Fibroblast of the aortic adventitia (primary cell): Measurements from ENCODE around the gene NEIL1. TPM values are rescaled to one million over a fixed set of nuclear protein-coding genes. Genes with fewer than 3 reads are reported as not detected.
"Not testable (repeated sequence)": the region's sequence is repeated elsewhere in the genome, so short reads cannot be mapped to it uniquely, and the experiment has no call there.

Source experiments
- DNase-seq: peaks from one replicate; pipeline ENCODE4 v3.0.0-alpha.2; 2010; ENCODE audit warnings: low read depth
- H3K4me3 ChIP-seq: 2 replicates; pipeline ENCODE4 v1.5.1; 2011; ENCODE audit warnings: low read depth, mild to moderate bottlenecking, control low read depth, low read length, moderate library complexity
- total RNA-seq: library from RNA; depleted of rRNA; stranded (reverse); fragments of >200 nt; gene quantifications from 2 replicates; pipeline ENCODE4 v1.2.3, GENCODE V29; 2012; ENCODE audit warnings: low replicate concordance
- TF ChIP-seq, protein P1 (sequence below): IDR thresholded peaks from 2 replicates; pipeline ENCODE4 v1.5.1; 2011; ENCODE audit warnings: mild to moderate bottlenecking, low read length, control low read depth, inconsistent platforms; ENCODE audit not compliant: insufficient read depth

Gene NEIL1
- total RNA-seq, 1 donor, result 3.5 TPM

- TF ChIP-seq, protein P1, sequence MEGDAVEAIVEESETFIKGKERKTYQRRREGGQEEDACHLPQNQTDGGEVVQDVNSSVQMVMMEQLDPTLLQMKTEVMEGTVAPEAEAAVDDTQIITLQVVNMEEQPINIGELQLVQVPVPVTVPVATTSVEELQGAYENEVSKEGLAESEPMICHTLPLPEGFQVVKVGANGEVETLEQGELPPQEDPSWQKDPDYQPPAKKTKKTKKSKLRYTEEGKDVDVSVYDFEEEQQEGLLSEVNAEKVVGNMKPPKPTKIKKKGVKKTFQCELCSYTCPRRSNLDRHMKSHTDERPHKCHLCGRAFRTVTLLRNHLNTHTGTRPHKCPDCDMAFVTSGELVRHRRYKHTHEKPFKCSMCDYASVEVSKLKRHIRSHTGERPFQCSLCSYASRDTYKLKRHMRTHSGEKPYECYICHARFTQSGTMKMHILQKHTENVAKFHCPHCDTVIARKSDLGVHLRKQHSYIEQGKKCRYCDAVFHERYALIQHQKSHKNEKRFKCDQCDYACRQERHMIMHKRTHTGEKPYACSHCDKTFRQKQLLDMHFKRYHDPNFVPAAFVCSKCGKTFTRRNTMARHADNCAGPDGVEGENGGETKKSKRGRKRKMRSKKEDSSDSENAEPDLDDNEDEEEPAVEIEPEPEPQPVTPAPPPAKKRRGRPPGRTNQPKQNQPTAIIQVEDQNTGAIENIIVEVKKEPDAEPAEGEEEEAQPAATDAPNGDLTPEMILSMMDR, result no peak
- no peak overlapping the region for H3K4me3 ChIP-seq
- DNase-seq, result peak; percentile 5
Measured at GRCh38 chr15:75309711-75310110, 37.1 kb upstream of the NEIL1 start.

GRCh38 chr15:75312548-75312947 lies 34.3 kb upstream of the NEIL1 start:
- not testable (repeated sequence) for H3K4me3 ChIP-seq
- DNase-seq, result peak; percentile 73

DNA sequence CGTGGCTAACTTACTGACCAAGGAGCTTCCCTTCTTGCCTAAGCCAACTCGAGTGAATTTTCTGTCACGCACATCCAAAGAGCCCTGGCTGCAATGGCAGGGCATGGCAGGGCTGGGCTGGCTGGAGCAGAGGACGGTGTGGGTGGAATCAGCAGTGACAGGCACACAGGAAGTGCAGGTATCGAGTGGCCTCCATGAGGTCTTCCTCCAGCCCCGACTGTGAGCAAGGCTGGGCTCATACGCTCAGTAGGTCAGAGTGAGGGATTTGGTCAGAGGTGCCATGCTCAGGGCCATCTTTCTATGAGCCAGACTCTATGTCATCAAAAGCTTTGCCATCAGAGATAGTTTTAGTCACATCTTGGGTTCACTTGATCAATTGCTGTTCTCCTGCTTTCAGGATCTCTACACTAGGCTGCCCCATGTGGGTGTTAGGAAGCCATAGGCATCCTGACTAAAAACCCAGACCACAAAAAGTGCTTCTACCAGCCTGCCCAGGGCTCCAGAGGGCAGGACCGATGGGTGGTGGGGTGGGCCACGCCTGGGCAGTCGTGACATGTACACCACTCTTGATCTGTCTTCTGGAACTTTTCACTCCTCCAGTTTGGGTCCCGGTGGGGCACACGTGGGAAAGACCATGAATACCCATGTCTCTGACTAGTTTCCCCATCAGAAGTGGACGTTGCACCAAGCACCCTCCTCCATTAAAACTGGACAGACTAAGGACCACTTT lies 33.6 kb upstream of the NEIL1 start:
- TF ChIP-seq, protein P1, result no peak
- no peak overlapping the region for H3K4me3 ChIP-seq
- no peak for DNase-seq

- no peak for DNase-seq
- TF ChIP-seq, protein P1, result no peak
- H3K4me3 ChIP-seq, result no peak overlapping the region
Measured at GRCh38 chr15:75314552-75315290, 32.1 kb upstream of the NEIL1 start.

- peak; percentile 7 for DNase-seq
- not testable (repeated sequence) for H3K4me3 ChIP-seq
Measured at GRCh38 chr15:75319231-75319897, 27.5 kb upstream of the NEIL1 start.

GRCh38 chr15:75321711-75322110 lies 25.1 kb upstream of the NEIL1 start:
- TF ChIP-seq, protein P1, result no peak
- no peak for DNase-seq

DNA sequence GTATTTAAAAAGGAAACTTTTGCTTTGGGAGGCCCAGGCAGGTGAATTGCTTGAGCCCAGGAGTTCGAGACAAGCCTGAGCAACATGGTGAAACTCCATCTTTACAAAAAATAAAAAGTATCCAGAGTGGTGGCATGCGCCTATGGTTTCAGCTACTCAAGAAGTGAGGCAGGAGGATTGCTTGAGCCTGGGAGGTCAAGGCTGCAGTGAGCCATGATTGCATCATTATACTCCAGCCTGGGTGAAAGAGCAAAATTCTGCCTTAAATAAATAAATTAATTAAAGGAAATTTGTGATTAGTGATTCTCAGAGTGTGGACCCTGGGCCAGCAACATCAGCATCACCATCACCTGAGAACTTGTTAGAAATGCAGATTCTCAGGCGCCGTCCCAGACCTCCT lies 20.9 kb upstream of the NEIL1 start:
- no peak for DNase-seq
- TF ChIP-seq, protein P1, result no peak
- H3K4me3 ChIP-seq, result no peak overlapping the region

More at GRCh38 chr15:75321711-75322110, 25.1 kb upstream of the NEIL1 start:
- no peak overlapping the region for H3K4me3 ChIP-seq
